ENCODE results near the gene ERO1A.

ERO1A gene

GRCh38 chr14:52700701-52701172 is 5.4 kb upstream of the ERO1A start:
- no peak for DNase-seq (ENCODE audit: low spot score)

- no peak for DNase-seq (ENCODE audit: low spot score)
These were observed 437 bp downstream of the ERO1A start for GRCh38 chr14:52694761-52695480.

DNA sequence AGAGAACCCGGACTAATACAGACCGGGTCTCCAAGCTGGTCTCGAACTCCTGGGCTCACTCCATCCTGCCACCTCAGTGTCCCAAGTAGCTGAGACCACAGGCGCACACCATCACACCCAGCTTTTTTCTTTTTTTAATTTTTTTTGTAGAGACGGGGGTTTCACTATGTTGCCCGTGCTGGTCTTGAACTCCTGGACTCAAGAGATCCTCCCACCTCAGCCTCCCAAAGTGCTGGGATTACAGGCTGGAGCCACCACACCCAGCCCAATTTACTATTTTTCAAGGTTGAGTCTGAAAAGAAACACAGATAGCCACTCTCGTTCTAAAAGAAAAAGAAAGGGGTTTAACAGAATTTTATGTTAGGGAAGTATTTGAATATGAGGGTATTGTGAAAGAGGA is 1.8 kb downstream of the ERO1A start:
- no peak for DNase-seq (ENCODE audit: low spot score)

DNA sequence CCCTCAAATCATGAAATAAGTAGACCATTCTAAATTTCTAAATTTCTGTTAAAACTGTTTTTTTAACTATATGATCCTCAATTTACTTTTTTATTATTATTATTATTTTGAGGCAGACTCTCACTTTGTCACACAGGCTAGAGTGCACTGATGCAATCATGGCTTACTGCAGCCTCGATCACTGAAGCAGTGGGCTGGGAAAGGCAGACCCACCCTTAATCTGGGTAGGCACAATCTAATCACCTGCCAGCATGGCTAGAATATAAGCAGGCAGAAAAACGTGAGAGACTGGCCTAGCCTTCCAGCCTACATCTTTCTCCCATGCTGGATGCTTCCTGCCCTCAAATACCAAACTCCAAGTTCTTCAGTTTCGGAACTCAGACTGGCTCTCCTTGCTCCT is 2.3 kb downstream of the ERO1A start:
- DNase-seq (ENCODE audit: low spot score) = no peak

GRCh38 chr14:52692248-52692962 is 3.0 kb downstream of the ERO1A start:
- DNase-seq (ENCODE audit: low spot score) = no peak

GRCh38 chr14:52690983-52691760 is 4.2 kb downstream of the ERO1A start:
- DNase-seq (ENCODE audit: low spot score) = no peak

- DNase-seq (ENCODE audit: low spot score) = no peak
These were observed 9.2 kb downstream of the ERO1A start for GRCh38 chr14:52686176-52686575.

- no peak for DNase-seq (ENCODE audit: low spot score)
These were observed 11.3 kb downstream of the ERO1A start for GRCh38 chr14:52683985-52684520.

- DNase-seq (ENCODE audit: low spot score) = no peak
These were observed 16.8 kb downstream of the ERO1A start for GRCh38 chr14:52678591-52678990.

DNA sequence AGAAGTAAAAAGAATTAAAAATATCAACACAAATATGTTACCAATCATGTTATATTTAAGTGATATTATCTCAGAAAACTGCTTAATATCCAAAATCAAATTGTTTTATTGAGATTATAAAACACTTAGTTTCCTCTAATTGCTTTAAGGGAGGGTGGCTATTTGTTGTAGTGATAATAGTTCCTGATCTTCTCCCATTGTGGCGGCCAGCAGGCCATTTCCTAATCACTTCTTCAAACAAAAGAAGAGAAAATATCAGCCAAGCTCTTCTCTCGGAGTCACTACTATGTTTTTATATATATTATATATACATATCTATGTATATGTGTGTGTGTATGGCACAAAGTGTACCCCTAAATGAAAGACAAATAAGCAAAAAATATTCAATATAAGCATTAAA is 31.5 kb downstream of the ERO1A start:
- DNase-seq (ENCODE audit: low spot score) = no peak

DNA sequence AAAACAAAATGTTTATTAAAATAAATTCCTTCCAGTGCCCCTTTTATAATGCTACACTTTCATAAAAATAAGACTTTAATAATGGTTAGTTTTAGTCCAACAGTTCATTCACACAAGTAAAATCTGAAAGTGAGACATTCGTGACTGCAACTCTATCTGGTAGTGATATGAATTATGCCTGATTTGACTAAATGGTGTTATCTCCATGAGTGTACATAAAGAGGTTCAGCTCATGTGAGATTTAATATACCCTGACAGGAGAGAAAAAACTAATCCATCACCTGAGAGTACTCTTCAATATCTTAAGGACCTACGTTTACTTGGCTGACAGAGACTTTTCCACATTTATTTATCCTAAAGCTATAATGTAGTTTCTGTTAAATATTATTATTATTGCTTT is 34.0 kb downstream of the ERO1A start:
- no peak for DNase-seq (ENCODE audit: low spot score)

DNA sequence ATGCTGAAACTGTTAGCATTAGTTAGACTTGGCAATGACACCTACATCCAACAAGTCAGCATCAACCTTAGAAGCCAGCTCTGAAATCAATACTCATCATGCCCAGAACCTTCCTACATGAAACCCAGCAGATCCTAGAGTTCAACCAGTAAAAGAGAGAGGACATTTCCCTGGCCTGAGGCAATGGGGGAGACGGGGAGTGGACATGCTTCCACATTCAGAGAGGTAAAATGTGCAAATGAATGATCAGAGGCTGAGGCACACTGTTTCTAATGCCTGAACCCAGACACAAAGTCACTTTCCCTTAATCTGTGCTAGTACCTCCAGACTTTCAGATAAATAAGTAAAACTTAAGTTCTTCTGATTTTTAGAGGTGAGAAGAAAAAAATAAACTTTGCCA is 34.5 kb downstream of the ERO1A start:
- no peak for DNase-seq (ENCODE audit: low spot score)

GRCh38 chr14:52660325-52660724 is 35.0 kb downstream of the ERO1A start:
- DNase-seq (ENCODE audit: low spot score) = no peak

DNA sequence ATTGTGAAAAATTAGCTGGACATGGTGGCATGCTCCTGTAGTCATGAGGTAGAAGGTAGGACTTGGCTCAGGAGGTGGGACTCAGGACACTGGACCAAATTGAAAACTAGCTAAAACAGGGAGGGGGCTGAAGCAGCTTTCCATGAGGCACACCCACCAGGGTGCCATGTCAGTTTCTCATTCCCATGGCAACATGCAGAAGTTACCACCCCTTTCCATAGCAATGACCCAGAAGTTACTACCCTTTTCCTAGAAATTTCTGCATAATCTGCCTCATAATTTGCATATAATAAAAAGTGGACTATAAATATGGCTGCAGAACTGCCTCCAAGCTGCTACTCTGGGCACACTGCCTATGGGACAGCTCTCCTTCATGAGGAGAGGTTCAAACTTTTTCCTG is 38.5 kb downstream of the ERO1A start:
- no peak for DNase-seq (ENCODE audit: low spot score)

DNA sequence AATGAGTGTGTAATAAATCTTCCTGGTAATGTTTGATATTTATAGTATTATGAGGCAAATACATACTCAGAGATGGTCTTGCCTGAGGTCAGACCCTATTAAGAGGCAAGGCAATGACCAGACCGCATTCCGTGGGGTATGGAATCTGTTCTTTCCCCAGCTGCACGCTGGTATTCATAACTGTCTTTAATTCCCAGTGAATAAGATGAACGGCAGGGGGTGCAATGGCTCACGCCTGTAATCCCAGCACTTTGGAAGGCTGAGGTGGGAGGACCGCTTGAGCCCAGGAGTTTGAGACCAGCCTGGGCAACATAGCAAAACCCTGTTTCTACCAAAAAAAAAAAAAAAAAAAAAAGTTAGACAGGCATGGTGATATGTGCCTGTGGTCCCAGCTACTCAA is 44.6 kb downstream of the ERO1A start:
- DNase-seq (ENCODE audit: low spot score) = no peak

GRCh38 chr14:52649511-52649910 is 45.8 kb downstream of the ERO1A start:
- DNase-seq (ENCODE audit: low spot score) = no peak

DNA sequence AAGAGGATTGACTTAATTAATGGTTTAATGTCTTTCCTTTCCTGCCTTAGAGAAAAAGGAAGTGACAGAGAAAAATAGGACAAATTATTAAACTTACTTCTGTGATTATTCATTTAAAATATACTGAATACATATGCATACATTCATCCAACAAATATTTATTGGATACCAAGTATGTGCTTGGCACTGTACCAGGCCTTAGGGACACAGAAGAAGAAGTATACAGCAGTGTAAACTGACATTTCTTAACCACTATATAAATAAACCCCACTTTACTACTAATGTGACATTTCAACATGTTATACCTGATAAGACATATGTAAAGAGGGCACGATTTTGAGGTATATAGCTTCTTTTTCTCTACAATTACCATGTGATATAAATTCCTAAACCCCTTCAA is 53.6 kb downstream of the ERO1A start:
- no peak for DNase-seq (ENCODE audit: low spot score)

DNA sequence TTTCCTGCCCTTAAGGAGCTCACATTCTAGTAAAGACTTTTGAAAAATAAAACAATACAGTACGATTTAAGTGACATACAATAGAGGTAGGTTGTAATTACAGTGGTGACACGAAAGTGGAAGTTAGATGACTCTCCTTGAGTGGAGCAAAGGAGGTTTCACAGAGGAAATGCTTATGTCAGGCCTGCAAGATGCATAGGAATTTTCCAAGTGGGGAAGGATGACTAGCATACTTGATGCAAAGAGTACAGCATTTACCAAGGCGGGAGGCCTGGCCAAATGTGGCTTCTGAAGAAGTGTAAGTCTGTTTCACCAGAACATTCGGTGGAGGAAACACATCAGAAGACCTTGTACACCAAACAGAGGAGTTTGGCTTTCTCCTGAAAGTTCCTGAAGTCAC is 55.2 kb downstream of the ERO1A start:
- DNase-seq (ENCODE audit: low spot score) = no peak

DNA sequence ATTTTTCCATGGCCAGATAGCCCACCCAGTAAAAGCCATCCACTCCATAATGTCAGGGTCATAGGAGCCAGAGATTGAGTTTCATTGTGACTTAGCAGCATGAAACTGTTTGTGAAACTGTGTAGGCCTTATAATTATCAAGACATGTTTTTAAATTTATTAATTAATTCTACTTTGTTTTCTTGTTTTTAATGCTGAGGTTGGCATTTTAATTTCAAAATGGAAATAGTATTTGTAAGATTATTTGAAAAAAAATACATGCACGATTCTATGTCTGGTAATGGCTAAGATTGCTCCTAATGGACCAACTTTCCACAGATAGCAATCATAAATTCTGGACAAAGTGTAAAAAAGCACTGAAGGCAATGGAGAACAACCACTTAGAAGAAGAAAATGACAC is 75.7 kb downstream of the ERO1A start:
- DNase-seq (ENCODE audit: low spot score) = no peak

DNA sequence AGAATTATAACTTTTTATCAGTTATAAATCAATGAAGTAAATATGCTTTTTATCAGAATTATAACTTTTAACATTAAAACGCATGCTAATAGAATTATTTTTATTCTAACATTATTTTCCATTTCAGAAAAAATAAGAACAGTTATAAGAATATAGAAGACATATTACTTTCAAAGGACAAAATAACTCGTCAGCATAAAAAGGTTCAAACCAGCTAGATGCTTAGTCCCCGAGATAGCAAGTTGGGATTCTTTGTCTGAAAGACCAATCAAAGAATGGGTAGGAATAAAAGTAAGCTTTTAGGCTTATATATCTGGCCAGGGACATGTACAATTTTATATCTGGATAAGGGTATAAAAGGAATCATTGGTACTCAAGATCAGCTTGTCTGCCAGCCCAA is 76.8 kb downstream of the ERO1A start:
- DNase-seq (ENCODE audit: low spot score) = no peak

- DNase-seq (ENCODE audit: low spot score) = no peak
These were observed 85.2 kb downstream of the ERO1A start for GRCh38 chr14:52610187-52610586.

DNA sequence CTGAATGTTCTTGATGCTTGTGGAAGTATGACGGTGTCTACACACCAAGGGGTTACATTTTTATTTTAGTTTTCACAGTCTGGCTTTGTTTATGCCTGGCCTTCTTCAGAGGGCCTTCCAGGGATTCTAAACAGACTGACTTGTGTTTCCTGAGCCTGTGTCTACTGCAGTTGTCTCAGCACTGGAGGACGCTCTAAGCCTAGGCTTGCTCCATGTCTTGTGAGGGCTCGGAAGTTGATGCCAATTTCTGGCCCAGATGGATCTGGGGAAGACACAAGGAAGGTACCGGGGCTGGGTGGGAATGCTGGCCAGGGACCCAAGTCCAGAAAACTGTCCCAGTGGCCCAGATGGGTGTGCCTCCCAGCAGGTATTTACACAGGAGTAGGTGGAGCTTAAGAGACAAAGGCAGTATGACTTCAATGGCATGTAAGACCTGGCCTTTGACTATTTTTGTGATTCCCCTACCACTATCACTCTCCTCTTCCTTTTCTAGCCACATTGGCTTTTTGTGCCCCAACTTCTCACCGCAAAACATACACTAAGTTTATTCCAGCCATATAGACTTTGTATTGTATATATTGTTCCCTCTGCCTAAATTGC is 85.8 kb downstream of the ERO1A start:
- DNase-seq (ENCODE audit: low spot score) = no peak
